OCI-LY3 (cell line): ENCODE measurements around the gene MARCHF9.

Source experiments
- H2AFZ ChIP-seq: fragments of 200-600, 300-600 bp; shearing (Covaris generic); 2 replicates; pipeline ENCODE4 v1.6.0; 2014; ENCODE audit warnings: antibody characterized with exemption, low read depth, low read length
- H3K27ac ChIP-seq: fragments of 200-600, 300-600 bp; sonication (generic); 2 replicates; pipeline ENCODE4 v1.5.1; 2014; ENCODE audit warnings: mild to moderate bottlenecking, low read length, moderate library complexity, mixed read lengths
- H3K27me3 ChIP-seq: fragments of 200-600, 300-600 bp; sonication (generic); 2 replicates; pipeline ENCODE4 v1.6.1; 2014; ENCODE audit warnings: low read depth, low read length, mixed read lengths
- H3K36me3 ChIP-seq: fragments of 200-600, 300-600 bp; sonication (generic); replicated peaks from 2 replicates; pipeline ENCODE3; 2014; ENCODE audit warnings: low read depth, low read length, mixed read lengths
- H3K4me1 ChIP-seq: fragments of 300-600, 200-600 bp; sonication (generic); 2 replicates; pipeline ENCODE4 v1.6.1; 2014; ENCODE audit warnings: low read length, mixed read lengths
- H3K4me2 ChIP-seq: fragments of 200-600, 300-600 bp; sonication (generic); 2 replicates; pipeline ENCODE4 v1.6.1; 2014; ENCODE audit warnings: low read length, mixed read lengths
- H3K4me3 ChIP-seq: fragments of 300-600, 200-600 bp; sonication (generic); 2 replicates; pipeline ENCODE4 v1.5.1; 2014; ENCODE audit warnings: antibody characterized with exemption, mild to moderate bottlenecking, low read length, moderate library complexity
- H3K79me2 ChIP-seq: fragments of 300-600, 200-600 bp; shearing (Covaris generic); 2 replicates; pipeline ENCODE4 v1.6.1; 2014; ENCODE audit warnings: mild to moderate bottlenecking, low read length, mixed read lengths
- H3K9ac ChIP-seq: fragments of 300-600, 200-600 bp; shearing (Covaris generic); 2 replicates; pipeline ENCODE4 v1.6.0; 2014; ENCODE audit warnings: mild to moderate bottlenecking, low read length, moderate library complexity
- H3K9me3 ChIP-seq: fragments of 200-600, 300-600 bp; shearing (Covaris generic); 2 replicates; pipeline ENCODE4 v1.6.1; 2014; ENCODE audit warnings: low read length, mixed read lengths; ENCODE audit not compliant: insufficient read depth
- H4K20me1 ChIP-seq: fragments of 200-600, 300-600 bp; sonication (generic); 2 replicates; pipeline ENCODE4 v1.6.1; 2016; ENCODE audit warnings: low read length, mixed read lengths; ENCODE audit not compliant: insufficient read depth
- EZH2phosphoT487 ChIP-seq: fragments of 200-600 bp; shearing (Covaris generic); IDR thresholded peaks from 2 replicates; pipeline ENCODE4 v1.6.1; 2018; ENCODE audit warnings: antibody characterized with exemption, mixed run types, low read depth
- TF ChIP-seq, protein P1 (sequence below): fragments of 200-600, 300-600 bp; sonication (generic); IDR thresholded peaks from 2 replicates; pipeline ENCODE4 v1.5.1; 2014; ENCODE audit warnings: antibody characterized with exemption, low read length, low read depth

MARCHF9 gene

DNA sequence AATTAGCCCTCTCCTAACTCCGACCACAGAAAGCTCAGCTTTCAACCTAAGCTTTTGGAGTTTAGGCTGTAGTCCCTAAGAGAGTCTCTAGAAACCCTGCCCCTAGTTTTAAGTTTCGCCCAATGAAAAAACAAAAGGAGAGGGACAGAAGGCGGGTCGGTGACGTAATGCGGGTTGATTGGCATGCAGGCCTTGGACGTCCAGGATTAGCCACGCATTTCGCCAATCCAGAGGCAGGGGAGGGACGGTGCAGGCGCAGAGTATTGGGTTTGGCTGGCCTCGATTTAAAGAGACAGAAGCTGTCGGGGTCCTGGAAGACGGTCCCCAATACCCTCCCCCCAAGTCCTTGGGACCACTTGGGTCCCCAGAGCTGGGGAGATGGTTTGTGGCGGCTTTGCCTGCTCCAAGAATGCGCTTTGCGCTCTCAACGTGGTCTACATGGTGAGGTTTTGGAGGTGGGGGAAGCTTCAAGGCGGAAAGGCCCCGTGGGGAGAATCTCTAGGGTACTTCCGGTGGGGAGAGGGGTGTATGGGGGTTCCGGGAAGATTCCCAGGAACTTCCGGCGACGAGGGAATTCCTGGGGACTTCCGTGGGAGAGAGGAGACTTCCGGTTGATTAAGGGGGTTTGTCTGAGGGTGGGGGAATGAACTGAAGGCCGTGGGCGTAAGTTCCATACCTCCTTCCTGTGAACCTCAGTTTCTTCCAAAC, 10.0 kb upstream of the MARCHF9 start, which contains the start of gene TSPAN31:
TSS of gene TSPAN31 (plus strand) at position 263 of the 708 bp plus-strand sequence. CDS start at position 379, 116 bp downstream.
- peak within 1 kb of the TSS; percentile 81 for H3K27ac ChIP-seq
- H3K4me1 ChIP-seq, result peaks cover 30% of the 10 kb centered on the region
- H3K9ac ChIP-seq, result peak within 1 kb of the TSS; percentile 99
- no peaks in the 10 kb centered on the region for H3K9me3 ChIP-seq
- H3K4me2 ChIP-seq, result peak within 1 kb of the TSS; percentile 87
- H3K79me2 ChIP-seq, result peaks cover 32% of the 10 kb centered on the region
- peaks cover 28% of the 10 kb centered on the region for H3K36me3 ChIP-seq
- no peaks in the 10 kb centered on the region for H4K20me1 ChIP-seq
- H3K27me3 ChIP-seq, result no peaks in the 10 kb centered on the region
- H3K4me3 ChIP-seq, result peak within 1 kb of the TSS; percentile 97
- TF ChIP-seq, protein P1, sequence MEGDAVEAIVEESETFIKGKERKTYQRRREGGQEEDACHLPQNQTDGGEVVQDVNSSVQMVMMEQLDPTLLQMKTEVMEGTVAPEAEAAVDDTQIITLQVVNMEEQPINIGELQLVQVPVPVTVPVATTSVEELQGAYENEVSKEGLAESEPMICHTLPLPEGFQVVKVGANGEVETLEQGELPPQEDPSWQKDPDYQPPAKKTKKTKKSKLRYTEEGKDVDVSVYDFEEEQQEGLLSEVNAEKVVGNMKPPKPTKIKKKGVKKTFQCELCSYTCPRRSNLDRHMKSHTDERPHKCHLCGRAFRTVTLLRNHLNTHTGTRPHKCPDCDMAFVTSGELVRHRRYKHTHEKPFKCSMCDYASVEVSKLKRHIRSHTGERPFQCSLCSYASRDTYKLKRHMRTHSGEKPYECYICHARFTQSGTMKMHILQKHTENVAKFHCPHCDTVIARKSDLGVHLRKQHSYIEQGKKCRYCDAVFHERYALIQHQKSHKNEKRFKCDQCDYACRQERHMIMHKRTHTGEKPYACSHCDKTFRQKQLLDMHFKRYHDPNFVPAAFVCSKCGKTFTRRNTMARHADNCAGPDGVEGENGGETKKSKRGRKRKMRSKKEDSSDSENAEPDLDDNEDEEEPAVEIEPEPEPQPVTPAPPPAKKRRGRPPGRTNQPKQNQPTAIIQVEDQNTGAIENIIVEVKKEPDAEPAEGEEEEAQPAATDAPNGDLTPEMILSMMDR, result no peak
- TF ChIP-seq EZH2phosphoT487, result no peak
- peak within 1 kb of the TSS; percentile 72; the same call in 1 of the 2 replicates for H2AFZ ChIP-seq

DNA sequence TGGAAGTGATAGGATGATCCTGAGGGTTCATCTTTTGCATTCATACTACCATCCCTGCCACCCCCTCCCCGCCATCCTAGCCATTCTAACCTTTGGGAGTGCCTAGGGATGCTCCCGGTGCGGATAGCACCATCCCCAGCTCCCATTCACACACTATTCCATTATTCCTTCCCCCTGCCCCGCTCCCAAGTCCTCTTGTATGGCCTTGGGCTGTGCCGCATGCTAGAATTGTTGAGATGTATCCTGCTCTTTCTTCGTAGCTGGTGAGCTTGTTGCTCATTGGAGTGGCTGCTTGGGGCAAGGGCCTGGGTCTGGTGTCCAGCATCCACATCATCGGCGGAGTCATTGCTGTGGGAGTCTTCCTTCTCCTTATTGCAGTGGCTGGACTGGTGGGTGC, 9.4 kb upstream of the MARCHF9 start:
- Histone ChIP-seq H3K36me3 (peaks cover 32% of the 10 kb centered on the region), H3K4me1 (peaks cover 30% of the 10 kb centered on the region)

DNA sequence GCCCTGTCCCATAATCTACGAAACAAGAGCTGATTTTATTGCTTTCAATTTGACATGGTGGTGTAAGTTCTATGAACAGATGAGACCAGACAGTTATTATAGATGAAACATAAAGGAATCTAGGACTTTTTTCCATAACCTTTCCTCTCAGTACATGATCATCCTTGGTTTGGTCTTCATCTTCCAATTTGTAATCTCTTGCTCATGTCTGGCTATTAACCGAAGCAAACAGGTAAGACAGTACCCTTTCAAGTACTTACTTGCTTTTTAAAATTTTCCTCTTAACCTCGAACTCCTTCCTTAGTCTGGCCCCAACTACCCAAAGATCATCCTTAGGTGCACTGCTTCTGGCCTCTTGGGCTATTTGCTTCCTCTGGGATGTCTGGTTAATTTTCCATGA, 8.9 kb upstream of the MARCHF9 start:
- Histone ChIP-seq H3K79me2 (peaks cover 39% of the 10 kb centered on the region), H3K4me3 (peak overlapping the region; percentile 97; the same call in 1 of the 2 replicates), H3K27ac (peak overlapping the region; percentile 81; the same call in 1 of the 2 replicates), H3K4me2 (peak overlapping the region; percentile 75; the same call in 1 of the 2 replicates), H3K9ac (no peak overlapping the region), H3K9me3 (no peaks in the 10 kb centered on the region), H2AFZ (no peak overlapping the region), H3K36me3 (peaks cover 37% of the 10 kb centered on the region), H3K27me3 (no peaks in the 10 kb centered on the region), H3K4me1 (peaks cover 31% of the 10 kb centered on the region), H4K20me1 (no peaks in the 10 kb centered on the region)
- TF ChIP-seq, protein P1, result no peak
- no peak for TF ChIP-seq EZH2phosphoT487

More for the DNA sequence above, 9.4 kb upstream of the MARCHF9 start:
- H3K9me3 ChIP-seq, result no peaks in the 10 kb centered on the region
- no peaks in the 10 kb centered on the region for H3K27me3 ChIP-seq
- H3K79me2 ChIP-seq, result peaks cover 38% of the 10 kb centered on the region
- peak overlapping the region; percentile 99 for H3K9ac ChIP-seq
- peak overlapping the region; percentile 75 for H3K4me2 ChIP-seq
- no peak overlapping the region for H2AFZ ChIP-seq
- no peaks in the 10 kb centered on the region for H4K20me1 ChIP-seq
- TF ChIP-seq, protein P1, result no peak
- no peak for TF ChIP-seq EZH2phosphoT487
- H3K4me3 ChIP-seq, result peak overlapping the region; percentile 97
- H3K27ac ChIP-seq, result peak overlapping the region; percentile 81

DNA sequence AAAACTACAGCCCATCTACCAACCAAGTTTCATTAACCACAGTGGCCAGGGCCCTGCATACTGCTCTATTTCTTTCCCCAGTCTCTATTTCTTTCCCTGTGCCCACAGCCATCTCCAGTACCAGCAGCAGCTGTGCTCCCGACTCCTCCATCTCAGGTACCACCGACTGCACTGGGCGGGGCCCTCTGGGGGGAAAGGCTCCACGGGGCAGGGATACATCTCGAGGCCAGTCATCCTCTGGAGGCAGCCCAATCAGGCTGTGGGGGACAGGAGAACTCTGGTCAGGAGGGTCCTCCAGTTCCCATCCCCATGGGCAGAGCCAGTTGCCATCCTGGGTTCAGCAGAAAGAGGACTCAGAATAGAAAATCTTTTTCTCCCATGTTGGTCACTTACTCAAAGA, 5.8 kb upstream of the MARCHF9 start:
- H3K4me3 ChIP-seq, result no peak overlapping the region
- no peak overlapping the region for H3K9ac ChIP-seq
- peaks cover 40% of the 10 kb centered on the region for H3K36me3 ChIP-seq
- H3K79me2 ChIP-seq, result peaks cover 46% of the 10 kb centered on the region
- no peaks in the 10 kb centered on the region for H4K20me1 ChIP-seq
- peaks cover 30% of the 10 kb centered on the region for H3K4me1 ChIP-seq
- TF ChIP-seq, protein P1, result no peak
- TF ChIP-seq EZH2phosphoT487, result no peak
- H3K27ac ChIP-seq, result no peak overlapping the region
- no peaks in the 10 kb centered on the region for H3K27me3 ChIP-seq
- H3K4me2 ChIP-seq, result no peak overlapping the region
- H3K9me3 ChIP-seq, result no peaks in the 10 kb centered on the region
- no peak overlapping the region for H2AFZ ChIP-seq
